Stimulated activated CD4-positive, alpha-beta T cell treated with anti-CD3 and anti-CD28 coated beads, Interleukin-1b, Interleukin-23, amount 100 ng/mL, for 24 hours (primary cell): Measurements from ENCODE around the gene VEPH1.

ENCODE experiments used
- DNase-seq, 4 experiments: peaks; one replicate each; pipeline ENCODE4 v3.0.0-alpha.2; 2020; ENCODE audit warnings: low read depth in 4 of 4, low spot score in 1 of 4

The VEPH1 gene

GRCh38 chr3:157231071-157231470, 272.1 kb downstream of the VEPH1 start:
- no peak for DNase-seq

GRCh38 chr3:157226173-157226847, 276.9 kb downstream of the VEPH1 start:
- DNase-seq, result no peak

- DNase-seq, result no peak
These were observed 278.2 kb downstream of the VEPH1 start for GRCh38 chr3:157225001-157225400.

- no peak for DNase-seq
These were observed 282.3 kb downstream of the VEPH1 start for GRCh38 chr3:157220883-157221282.

- no peak for DNase-seq
These were observed 283.0 kb downstream of the VEPH1 start for GRCh38 chr3:157220211-157220610.

GRCh38 chr3:157219215-157219614, 284.0 kb downstream of the VEPH1 start:
- DNase-seq, result no peak
